HL-60 (cell line): ENCODE data around the gene ERICH4.
A peak's percentile ranks its signal among the peaks of the same experiment; 100 is the strongest.
"Not testable (repeated sequence)": the region's sequence is repeated elsewhere in the genome, so short reads cannot be mapped to it uniquely, and the experiment has no call there.

Source experiments
- DNase-seq, 2 experiments: peaks; one replicate each; pipeline ENCODE4 v3.0.0-alpha.2; 2010 to 2020; ENCODE audit warnings: low read depth in 1 of 2, low spot score in 1 of 2
- H3K27ac ChIP-seq: fragments of 250-450 bp; sonication (Bioruptor Pico); replicated peaks from 2 replicates; pipeline ENCODE4 v1.5.1; 2020; ENCODE audit warnings: mild to moderate bottlenecking, moderate library complexity
- H3K27me3 ChIP-seq: fragments of 250-450 bp; sonication (Bioruptor Pico); 2 replicates; pipeline ENCODE4 v1.5.1; 2021; ENCODE audit warnings: mild to moderate bottlenecking, moderate library complexity; ENCODE audit not compliant: insufficient read depth, poor library complexity, severe bottlenecking
- H3K4me3 ChIP-seq: replicated peaks from 2 replicates; pipeline ENCODE4 v1.5.1; 2011; ENCODE audit warnings: mild to moderate bottlenecking, control low read depth, low read length; ENCODE audit not compliant: insufficient read depth
- GABPA ChIP-seq: IDR thresholded peaks from 2 replicates; pipeline ENCODE4 v1.6.1; 2012; ENCODE audit warnings: low read depth
- POLR2AphosphoS5 ChIP-seq: IDR thresholded peaks from 2 replicates; pipeline ENCODE4 v1.6.1; 2012; ENCODE audit warnings: low read depth
- REST ChIP-seq: IDR thresholded peaks from 2 replicates; pipeline ENCODE4 v1.6.1; 2012; ENCODE audit warnings: low read depth; ENCODE audit not compliant: insufficient replicate concordance
- SPI1 ChIP-seq: IDR thresholded peaks from 2 replicates; pipeline ENCODE4 v1.6.1; 2012; ENCODE audit warnings: low read depth, mild to moderate bottlenecking, borderline replicate concordance
- TF ChIP-seq, protein P1 (sequence below): IDR thresholded peaks from one replicate; pipeline ENCODE4 v1.5.1; 2011; ENCODE audit warnings: low read length, control low read depth, inconsistent platforms; ENCODE audit not compliant: insufficient read depth

Gene ERICH4

DNA sequence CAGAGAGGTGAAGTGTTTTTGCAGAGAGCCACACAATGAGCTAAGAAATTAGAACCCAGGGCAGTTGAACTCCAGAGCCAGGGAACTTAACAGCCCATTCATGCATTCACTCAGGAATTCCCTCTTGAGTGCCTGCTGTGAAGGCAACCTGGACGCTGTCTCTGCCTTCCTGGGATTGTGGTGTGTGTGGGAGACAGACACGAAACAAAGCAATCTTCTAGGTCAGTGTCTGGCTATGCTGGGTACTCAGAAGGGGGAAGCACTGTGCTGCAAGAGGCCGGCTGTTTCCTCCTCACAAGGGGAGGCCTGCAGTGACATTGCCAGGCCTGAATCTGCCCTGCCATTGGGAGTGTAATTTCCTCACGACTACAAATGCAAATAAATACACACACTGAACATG is 35.7 kb upstream of the ERICH4 start:
- no peaks in the 10 kb centered on the region for H3K27me3 ChIP-seq
- TF ChIP-seq, protein P1, sequence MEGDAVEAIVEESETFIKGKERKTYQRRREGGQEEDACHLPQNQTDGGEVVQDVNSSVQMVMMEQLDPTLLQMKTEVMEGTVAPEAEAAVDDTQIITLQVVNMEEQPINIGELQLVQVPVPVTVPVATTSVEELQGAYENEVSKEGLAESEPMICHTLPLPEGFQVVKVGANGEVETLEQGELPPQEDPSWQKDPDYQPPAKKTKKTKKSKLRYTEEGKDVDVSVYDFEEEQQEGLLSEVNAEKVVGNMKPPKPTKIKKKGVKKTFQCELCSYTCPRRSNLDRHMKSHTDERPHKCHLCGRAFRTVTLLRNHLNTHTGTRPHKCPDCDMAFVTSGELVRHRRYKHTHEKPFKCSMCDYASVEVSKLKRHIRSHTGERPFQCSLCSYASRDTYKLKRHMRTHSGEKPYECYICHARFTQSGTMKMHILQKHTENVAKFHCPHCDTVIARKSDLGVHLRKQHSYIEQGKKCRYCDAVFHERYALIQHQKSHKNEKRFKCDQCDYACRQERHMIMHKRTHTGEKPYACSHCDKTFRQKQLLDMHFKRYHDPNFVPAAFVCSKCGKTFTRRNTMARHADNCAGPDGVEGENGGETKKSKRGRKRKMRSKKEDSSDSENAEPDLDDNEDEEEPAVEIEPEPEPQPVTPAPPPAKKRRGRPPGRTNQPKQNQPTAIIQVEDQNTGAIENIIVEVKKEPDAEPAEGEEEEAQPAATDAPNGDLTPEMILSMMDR: no peak
- TF ChIP-seq REST (no peak), SPI1 (no peak), GABPA (no peak), POLR2AphosphoS5 (no peak)
- peak overlapping the region; percentile 92 for H3K27ac ChIP-seq
- peak in 1 of 2 experiments; percentile 78 for DNase-seq
- H3K4me3 ChIP-seq: no peak overlapping the region

GRCh38 chr19:41408256-41408655 is 34.7 kb upstream of the ERICH4 start:
- Histone ChIP-seq H3K4me3 (no peak overlapping the region), H3K27me3 (no peaks in the 10 kb centered on the region), H3K27ac (peak overlapping the region; percentile 92)
- TF ChIP-seq REST (no peak), POLR2AphosphoS5 (no peak), GABPA (no peak), SPI1 (no peak)
- TF ChIP-seq, protein P1: peak; percentile 33
- DNase-seq: peak; percentile 57 to 80

DNA sequence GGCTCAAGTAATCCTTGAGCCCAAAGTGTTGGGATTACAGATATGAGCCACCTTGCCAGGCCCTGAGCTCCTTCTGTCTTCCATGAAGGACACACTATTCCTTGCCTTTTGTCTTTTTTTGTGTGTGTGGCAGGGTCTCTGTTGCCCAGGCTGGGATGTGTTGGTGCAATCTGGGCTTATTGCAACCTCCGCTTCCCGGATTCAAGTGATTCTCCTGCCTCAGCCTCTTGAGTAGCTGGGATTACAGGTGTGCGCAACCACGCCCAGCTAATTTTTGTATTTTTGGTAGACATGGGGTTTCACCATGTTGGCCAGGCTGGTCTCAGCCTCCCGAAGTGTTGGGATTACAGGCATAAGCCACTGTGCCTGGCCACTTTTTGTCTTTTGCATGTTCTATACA is 34.1 kb upstream of the ERICH4 start:
- H3K27ac ChIP-seq: peak overlapping the region; percentile 92
- not testable (repeated sequence) for DNase-seq, H3K27me3 ChIP-seq, H3K4me3 ChIP-seq

GRCh38 chr19:41409288-41409687 is 33.7 kb upstream of the ERICH4 start:
- no peak for DNase-seq
- TF ChIP-seq REST (no peak), POLR2AphosphoS5 (no peak), SPI1 (no peak), GABPA (no peak)
- TF ChIP-seq, protein P1: no peak

More at GRCh38 chr19:41409288-41409687, 33.7 kb upstream of the ERICH4 start:
- Histone ChIP-seq H3K27ac (peak overlapping the region; percentile 92), H3K27me3 (no peaks in the 10 kb centered on the region), H3K4me3 (no peak overlapping the region)
